ENCODE results near the gene SRGN. TPM values are rescaled to one million over a fixed set of nuclear protein-coding genes. Genes with fewer than 3 reads are reported as not detected.

The SRGN gene
- total and polyA plus RNA-seq, 2 of the 8 experiments (the other 6 are each of a cell fraction or from before 2014, with no cell fraction given): 0.06 TPM; not detected in 1

DNA sequence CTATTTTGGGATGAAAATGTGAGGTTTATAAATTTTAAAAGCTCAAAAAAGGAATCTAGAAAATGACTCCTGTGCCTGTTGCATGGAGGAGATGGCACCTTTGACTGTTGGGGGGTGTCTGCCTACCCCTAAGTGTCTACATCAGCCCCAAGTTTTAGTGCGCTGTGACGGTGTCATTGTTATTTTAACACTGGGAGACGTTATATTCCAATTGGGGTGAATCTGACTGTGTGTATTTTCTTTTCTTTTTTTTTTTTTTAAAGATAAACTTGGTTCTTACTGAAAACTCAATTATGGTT lies 517 bp downstream of the SRGN start:
- no peak overlapping the region for H4K5ac ChIP-seq (ENCODE audit: insufficient read length, low read depth, low read length)
- no peak for FAIRE-seq
- H3K18ac ChIP-seq (ENCODE audit: extremely low read depth, low read length): no peak overlapping the region
- H2BK120ac ChIP-seq (replicated peaks; ENCODE audit: low read depth, low read length): no peak overlapping the region
- POLR2A ChIA-PET (ENCODE audit: partially characterized antibody): no interaction called here
- no peak overlapping the region for H2BK15ac ChIP-seq (ENCODE audit: low read length)
- no peak for DNase-seq (ENCODE audit: low read depth in 1 of 2, low spot score in 2 of 2)
- no peak overlapping the region for H2BK20ac ChIP-seq (ENCODE audit: low read length)
- H4K20me1 ChIP-seq (replicated peaks in 1 of 2; ENCODE audit: control insufficient read depth in 1 of 2, insufficient read depth in 2 of 2, low read length in 2 of 2): no peaks in the 10 kb centered on the region
- no peak overlapping the region for H3K4me2 ChIP-seq (ENCODE audit: insufficient read depth in 1 of 2, low read depth in 2 of 2, low read length in 2 of 2)
- H2AFZ ChIP-seq (ENCODE audit: low read length): no peak overlapping the region
- H3K4ac ChIP-seq (replicated peaks; ENCODE audit: insufficient read length, low read depth, low read length): no peak overlapping the region
- no peak overlapping the region for H2BK12ac ChIP-seq (ENCODE audit: low read depth, low read length)
- H3K27ac ChIP-seq (ENCODE audit: low read depth, low read length): no peak overlapping the region
- no peak overlapping the region for H4K8ac ChIP-seq (ENCODE audit: extremely low read depth, insufficient read depth, low read length)
- TF ChIP-seq, protein P1, sequence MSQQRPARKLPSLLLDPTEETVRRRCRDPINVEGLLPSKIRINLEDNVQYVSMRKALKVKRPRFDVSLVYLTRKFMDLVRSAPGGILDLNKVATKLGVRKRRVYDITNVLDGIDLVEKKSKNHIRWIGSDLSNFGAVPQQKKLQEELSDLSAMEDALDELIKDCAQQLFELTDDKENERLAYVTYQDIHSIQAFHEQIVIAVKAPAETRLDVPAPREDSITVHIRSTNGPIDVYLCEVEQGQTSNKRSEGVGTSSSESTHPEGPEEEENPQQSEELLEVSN (IDR thresholded peaks at IDR 0.05): no peak
- no peak for TF ChIP-seq CHD2 (IDR thresholded peaks at IDR 0.05; ENCODE audit: low read length)
- no peak for TF ChIP-seq CEBPB (IDR thresholded peaks at IDR 0.05; ENCODE audit: low read depth, low read length)
- no peak for TF ChIP-seq POLR2A (IDR thresholded peaks at IDR 0.05; ENCODE audit: control extremely low read depth in 1 of 2, low read depth in 2 of 2, low read length in 2 of 2)
- TF ChIP-seq SAP30 (IDR thresholded peaks at IDR 0.05; ENCODE audit: insufficient read depth, insufficient replicate concordance, low read length): no peak
- TF ChIP-seq TAF1 (IDR thresholded peaks at IDR 0.05; ENCODE audit: low read depth, low read length): no peak
- no peak for TF ChIP-seq NRF1 (IDR thresholded peaks at IDR 0.05; ENCODE audit: low read depth, low read length)
- TF ChIP-seq KDM4A (IDR thresholded peaks at IDR 0.05; ENCODE audit: low read depth, low read length, severe bottlenecking): no peak
- TF ChIP-seq HDAC6 (IDR thresholded peaks at IDR 0.05; ENCODE audit: low read depth, low read length): no peak
- TF ChIP-seq SP4 (IDR thresholded peaks at IDR 0.05; ENCODE audit: low read length): no peak
- H3K23ac ChIP-seq (ENCODE audit: insufficient read length): no peak overlapping the region
- no peaks in the 10 kb centered on the region for H3K9me3 ChIP-seq (ENCODE audit: insufficient read depth in 2 of 2, low read depth in 1 of 2, low read length in 1 of 2)
- WGBS, 2 experiments (ENCODE audit: extremely low coverage in 1 of 2, insufficient coverage in 1 of 2, insufficient read length in 1 of 2, insufficient replicate concordance in 2 of 2, low coverage in 1 of 2, low lambda C conversion rate in 2 of 2, missing lambda C conversion rate in 1 of 2): 95% methylated on average over 3 of the region's 3 CpGs; no CpG with 5 or more reads in 1 of the 2 experiments
- no peak overlapping the region for H2AK5ac ChIP-seq (ENCODE audit: low read depth, low read length)
- H4K91ac ChIP-seq (replicated peaks; ENCODE audit: insufficient read length, low read length): no peak overlapping the region
- peaks cover 0 to 4% (median 1%) of the 10 kb centered on the region in 4 experiments; a peak in 3 of 7 replicates for H3K4me1 ChIP-seq (replicated peaks in 1 of 4; ENCODE audit: control insufficient read depth in 3 of 4, insufficient read depth in 4 of 4, low read length in 3 of 4)
- no peaks in the 10 kb centered on the region for H3K36me3 ChIP-seq (ENCODE audit: control insufficient read depth in 2 of 4, insufficient read depth in 4 of 4, low read length in 3 of 4)
- H3K9ac ChIP-seq (replicated peaks in 1 of 4; ENCODE audit: extremely low read depth in 1 of 4, low read depth in 3 of 4, low read length in 3 of 4): no peak overlapping the region
- H3K23me2 ChIP-seq (ENCODE audit: low read depth, low read length): no peaks in the 10 kb centered on the region
- no peak overlapping the region for H3K4me3 ChIP-seq (ENCODE audit: extremely low read depth in 1 of 4, insufficient read depth in 2 of 4, low read depth in 3 of 4, low read length in 4 of 4)
- CTCF ChIA-PET (ENCODE audit: partially characterized antibody): interaction anchor here (1.7 kb wide), 1 partner anchor 93 kb away, joined by 3 read pairs; no protein-coding TSS in a partner anchor
- no peaks in the 10 kb centered on the region for H3K79me2 ChIP-seq (ENCODE audit: control insufficient read depth in 1 of 2, insufficient read depth in 2 of 2, low read length in 2 of 2)
- H2BK5ac ChIP-seq (ENCODE audit: low read depth, low read length): no peak overlapping the region
- no peak overlapping the region for H3K56ac ChIP-seq (replicated peaks; ENCODE audit: insufficient read length, low read depth, low read length)
- no peaks in the 10 kb centered on the region for H3K79me1 ChIP-seq (ENCODE audit: low read depth, low read length)
- no peak overlapping the region for H3K14ac ChIP-seq (ENCODE audit: insufficient read length)
- no peaks in the 10 kb centered on the region for H3K27me3 ChIP-seq (replicated peaks in 1 of 4; ENCODE audit: control insufficient read depth in 3 of 4, extremely low read depth in 1 of 4, insufficient read depth in 3 of 4, low read length in 3 of 4)
